GM23338 (cell line): ENCODE results near the gene NQO2. TPM values are rescaled to one million over a fixed set of nuclear protein-coding genes. Genes with fewer than 3 reads are reported as not detected.

Experiments
- ATAC-seq: fragments of 200-7000 bp; cut with Tn5 transposase; 3 replicates; pipeline ENCODE4 v1.9.1; 2020
- DNase-seq: peaks from one replicate; pipeline ENCODE4 v3.0.0-alpha.2; 2015; ENCODE audit warnings: low spot score
- H2AFZ ChIP-seq: fragments of 200-600 bp; sonication (generic); 2 replicates; pipeline ENCODE4 v1.8.0; 2016; ENCODE audit warnings: antibody characterized with exemption, mild to moderate bottlenecking, moderate library complexity
- H3F3A ChIP-seq: fragments of 200-600 bp; sonication (generic); replicated peaks from 2 replicates; pipeline ENCODE4 v1.8.0; 2017; ENCODE audit warnings: antibody characterized with exemption, mixed run types, low read depth
- H3K27ac ChIP-seq: fragments of 200-600 bp; sonication (generic); 2 replicates; pipeline ENCODE4 v1.6.1; 2016; ENCODE audit warnings: low read depth
- H3K27me3 ChIP-seq: fragments of 200-600 bp; sonication (generic); 2 replicates; pipeline ENCODE4 v1.8.0; 2016; ENCODE audit warnings: mild to moderate bottlenecking, mixed run types, moderate library complexity; ENCODE audit not compliant: insufficient read depth
- H3K36me3 ChIP-seq: fragments of 200-600 bp; sonication (generic); 2 replicates; pipeline ENCODE4 v1.8.0; 2016; ENCODE audit warnings: mild to moderate bottlenecking; ENCODE audit not compliant: insufficient read depth
- H3K4me1 ChIP-seq: fragments of 200-600 bp; sonication (generic); 2 replicates; pipeline ENCODE4 v1.8.0; 2016; ENCODE audit warnings: mild to moderate bottlenecking, moderate library complexity; ENCODE audit not compliant: insufficient read depth
- H3K4me2 ChIP-seq: fragments of 200-600 bp; sonication (generic); 2 replicates; pipeline ENCODE4 v1.7.1; 2017; ENCODE audit warnings: mixed run types
- H3K4me3 ChIP-seq: fragments of 200-600 bp; sonication (generic); 2 replicates; pipeline ENCODE4 v1.6.1; 2016; ENCODE audit warnings: mixed run types
- H3K79me2 ChIP-seq: fragments of 200-600 bp; sonication (generic); replicated peaks from 2 replicates; pipeline ENCODE4 v1.8.0; 2017; ENCODE audit warnings: mild to moderate bottlenecking; ENCODE audit not compliant: insufficient read depth
- H3K9me2 ChIP-seq: fragments of 200-600 bp; sonication (generic); 2 replicates; pipeline ENCODE4 v1.8.0; 2017; ENCODE audit not compliant: insufficient read depth
- H4K20me1 ChIP-seq: fragments of 200-600 bp; sonication (generic); replicated peaks from 2 replicates; pipeline ENCODE4 v1.8.0; 2017; ENCODE audit warnings: mild to moderate bottlenecking; ENCODE audit not compliant: insufficient read depth
- H3K27ac Mint-ChIP-seq: 2 replicates; pipeline ENCODE4 v1.8.0; 2020; ENCODE audit warnings: inconsistent platforms, mild to moderate bottlenecking, moderate library complexity, mixed read lengths
- H3K27me3 Mint-ChIP-seq: 3 replicates; pipeline ENCODE4 v1.8.0; 2022; ENCODE audit warnings: low read depth, mild to moderate bottlenecking, moderate library complexity, mixed read lengths, inconsistent platforms; ENCODE audit not compliant: insufficient read depth, poor library complexity
- H3K36me3 Mint-ChIP-seq: 3 replicates; pipeline ENCODE4 v1.8.0; 2021; ENCODE audit warnings: low read depth, mild to moderate bottlenecking, inconsistent platforms, moderate library complexity, mixed read lengths
- H3K4me1 Mint-ChIP-seq: 3 replicates; pipeline ENCODE4 v1.8.0; 2020; ENCODE audit warnings: mild to moderate bottlenecking, inconsistent platforms, mixed read lengths
- H3K4me3 Mint-ChIP-seq: 3 replicates; pipeline ENCODE4 v1.8.0; 2021; ENCODE audit warnings: moderate library complexity, mild to moderate bottlenecking, inconsistent platforms, mixed read lengths
- H3K9me3 Mint-ChIP-seq: 3 replicates; pipeline ENCODE4 v1.8.0; 2020; ENCODE audit warnings: moderate library complexity, mild to moderate bottlenecking, inconsistent platforms, mixed read lengths
- CREB1 ChIP-seq: fragments of 250-450 bp; sonication (Bioruptor Pico); IDR thresholded peaks from 2 replicates; pipeline ENCODE4 v1.5.0; 2020; ENCODE audit warnings: low read depth, mild to moderate bottlenecking, moderate library complexity
- CTCF ChIP-seq, 2 experiments: fragments of 200-600 bp in 1 of 2; sonication (generic) in 1 of 2; conservative IDR thresholded peaks; 2 replicates each; pipeline versions ENCODE4 v1.5.1 to v1.6.1; 2016 to 2017; ENCODE audit warnings: antibody characterized with exemption in 2 of 2, low read depth in 2 of 2, mild to moderate bottlenecking in 2 of 2, moderate library complexity in 1 of 2
- ETS1 ChIP-seq: IDR thresholded peaks from 2 replicates; pipeline ENCODE4 v1.6.1; 2016; ENCODE audit warnings: antibody characterized with exemption
- EZH2 ChIP-seq: fragments of 200-600 bp; sonication (generic); IDR thresholded peaks from one replicate; pipeline ENCODE4 v1.8.0; 2017; ENCODE audit warnings: antibody characterized with exemption, mild to moderate bottlenecking, low read depth; ENCODE audit not compliant: unreplicated experiment
- EZH2phosphoT487 ChIP-seq: fragments of 200-600 bp; sonication (generic); IDR thresholded peaks from one replicate; pipeline ENCODE4 v1.8.1; 2018; ENCODE audit warnings: antibody characterized with exemption; ENCODE audit not compliant: unreplicated experiment
- JUNB ChIP-seq: IDR thresholded peaks from one replicate; pipeline ENCODE4 v1.6.1; 2016; ENCODE audit warnings: antibody characterized with exemption; ENCODE audit not compliant: unreplicated experiment
- NANOG ChIP-seq: IDR thresholded peaks from 2 replicates; pipeline ENCODE4 v1.6.1; 2016; ENCODE audit warnings: antibody characterized with exemption, borderline replicate concordance
- POLR2AphosphoS5 ChIP-seq: IDR thresholded peaks from 2 replicates; pipeline ENCODE4 v1.6.1; 2016; ENCODE audit warnings: antibody characterized with exemption, low read depth
- REST ChIP-seq: IDR thresholded peaks from one replicate; pipeline ENCODE4 v1.6.1; 2018; ENCODE audit warnings: antibody characterized with exemption; ENCODE audit not compliant: unreplicated experiment
- STAT1 ChIP-seq: IDR thresholded peaks from one replicate; pipeline ENCODE4 v1.6.1; 2016; ENCODE audit warnings: antibody characterized with exemption; ENCODE audit not compliant: unreplicated experiment
- ZNF114 ChIP-seq: fragments of 250-450 bp; sonication (Bioruptor Pico); IDR thresholded peaks from 2 replicates; pipeline ENCODE4 v1.5.0; 2020; ENCODE audit warnings: mild to moderate bottlenecking, moderate library complexity
- ZNF331 ChIP-seq: fragments of 250-450 bp; sonication (Bioruptor Pico); IDR thresholded peaks from 2 replicates; pipeline ENCODE4 v1.5.0; 2020; ENCODE audit warnings: low read depth, mild to moderate bottlenecking, moderate library complexity
- ZNF462 ChIP-seq: fragments of 250-450 bp; sonication (Bioruptor Pico); IDR thresholded peaks from 2 replicates; pipeline ENCODE4 v1.5.0; 2020; ENCODE audit warnings: mild to moderate bottlenecking, moderate library complexity
- polyA plus RNA-seq: library from polyadenylated mRNA; unstranded; fragments of >200 nt; fragmentation: Nextera tagmentation; extraction: Ambion mirVana; gene quantifications from 2 replicates; pipeline ENCODE4 v1.2.1, GENCODE V29; 2016
- total RNA-seq: library from RNA; depleted of rRNA; stranded (reverse); fragments of >200 nt; shearing (Covaris generic); gene quantifications from 2 replicates; pipeline ENCODE4 v1.2.3, GENCODE V29; 2014

The NQO2 gene
- total and polyA plus RNA-seq, 2 experiments from 2014 or later = 117 to 173 TPM

GRCh38 chr6:2969549-2969948 is 30.1 kb upstream of the NQO2 start:
- Histone ChIP-seq H3K27me3 (peaks cover 9% of the 10 kb centered on the region), H3K36me3 (no peaks in the 10 kb centered on the region), H3K4me1 (0 out of 2 replicates have a peak, but pooled peaks cover 6% of the 10 kb centered on the region), H3K9me2 (0 out of 2 replicates have a peak, but pooled peaks cover 5% of the 10 kb centered on the region), H4K20me1 (no peaks in the 10 kb centered on the region), H2AFZ (no peak overlapping the region), H3K4me3 (no peak overlapping the region), H3K27ac (no peak overlapping the region), H3F3A (peaks cover 12% of the 10 kb centered on the region), H3K4me2 (no peak overlapping the region), H3K79me2 (no peaks in the 10 kb centered on the region)
- no peak overlapping the region for H3K27ac Mint-ChIP-seq
- DNase-seq (no peak), ATAC-seq (no peak)
- no peak overlapping the region for H3K4me3 Mint-ChIP-seq
- TF ChIP-seq ZNF462 (CRISPR knock-in tag) (no peak), EZH2phosphoT487 (no peak), EZH2 (no peak), STAT1 (no peak), ETS1 (no peak), JUNB (no peak), NANOG (no peak), POLR2AphosphoS5 (no peak), CREB1 (no peak), CTCF (conservative IDR thresholded peaks at IDR 0.05; ENCODE audit: low read depth in 2 of 2) (no peak), ZNF114 (CRISPR knock-in tag) (no peak), ZNF331 (no peak), REST (no peak)
- H3K36me3 Mint-ChIP-seq = no peaks in the 10 kb centered on the region
- H3K9me3 Mint-ChIP-seq = peaks cover 12% of the 10 kb centered on the region; the same call in 2 of the 3 replicates
- peaks cover 4% of the 10 kb centered on the region; the same call in 2 of the 3 replicates for H3K4me1 Mint-ChIP-seq
- H3K27me3 Mint-ChIP-seq = peaks cover 13% of the 10 kb centered on the region
